GM12878 (cell line): ENCODE results near the gene CHD1. TPM values are rescaled to one million over a fixed set of nuclear protein-coding genes. Genes with fewer than 3 reads are reported as not detected.

Experiments used
- ATAC-seq: fragments of 200-7000 bp; cut with Tn5 transposase; 3 replicates; pipeline ENCODE4 v1.9.1; 2020; ENCODE audit warnings: mild to moderate bottlenecking, moderate library complexity
- BruUV-seq: library from RNA; stranded (reverse); fragments of 400-500 nt; replicated peaks from 2 replicates; lab custom pipeline; 2021; lab: Mats Ljungman, UMichigan
- CTCF ChIA-PET: fragments of 300-600 bp; sonication (Branson Sonifier 250); formaldehyde crosslinking; extraction: SDS; loops from one replicate; lab custom pipeline; 2021; ENCODE audit warnings: inconsistent platforms; lab: Yijun Ruan, JAX
- POLR2A ChIA-PET: fragments of 350-600 bp; formaldehyde crosslinking; extraction: SDS; loops from one replicate; lab custom pipeline; 2021; ENCODE audit warnings: inconsistent platforms; lab: Charles Lee
- RAD21 ChIA-PET: fragments of 300-600 bp; sonication (Branson Sonifier 250); formaldehyde crosslinking; loops from one replicate; lab custom pipeline; 2023; ENCODE audit warnings: antibody characterized with exemption; ENCODE audit not compliant: unreplicated experiment; lab: Charles Lee
- SMC1A ChIA-PET: fragments of 300-600 bp; sonication (Branson Sonifier 250); formaldehyde crosslinking; loops from one replicate; lab custom pipeline; 2023; ENCODE audit not compliant: unreplicated experiment, uncharacterized antibody; lab: Charles Lee
- DNase-seq: peaks from one replicate; pipeline ENCODE4 v3.0.0-alpha.2; 2011; ENCODE audit warnings: low read depth, low spot score
- FAIRE-seq: peaks from 3 replicates; lab custom pipeline; 2011; peaks lifted over from hg19 to GRCh38; lab: Jason Lieb, UNC
- H2AFZ ChIP-seq: 2 replicates; pipeline ENCODE4 v1.6.0; 2011; ENCODE audit warnings: low read depth, low read length, control low read depth; ENCODE audit not compliant: control insufficient read depth
- H3K27ac ChIP-seq: 2 replicates; pipeline ENCODE4 v1.5.1; 2011; ENCODE audit warnings: control low read depth; ENCODE audit not compliant: control insufficient read depth, insufficient read depth
- H3K27me3 ChIP-seq, 2 experiments: replicated peaks in 1 of 2; 2 replicates each; pipeline versions ENCODE4 v1.6.0 to v1.6.1; 2011; ENCODE audit warnings: low read length in 1 of 2; ENCODE audit not compliant: control insufficient read depth in 2 of 2, insufficient read depth in 2 of 2
- H3K36me3 ChIP-seq, 2 experiments: 2 replicates each; pipeline ENCODE4 v1.5.1; 2011; ENCODE audit warnings: low read length in 1 of 2; ENCODE audit not compliant: control insufficient read depth in 2 of 2, insufficient read depth in 2 of 2
- H3K4me1 ChIP-seq: 2 replicates; pipeline ENCODE4 v1.6.1; 2011; ENCODE audit warnings: mild to moderate bottlenecking, low read length, moderate library complexity, mixed read lengths; ENCODE audit not compliant: control insufficient read depth, insufficient read depth
- H3K4me2 ChIP-seq: 2 replicates; pipeline ENCODE4 v1.6.0; 2011; ENCODE audit warnings: control low read depth; ENCODE audit not compliant: control insufficient read depth, insufficient read depth
- H3K4me3 ChIP-seq: fragments of 200-600 bp; sonication (generic); 2 replicates; pipeline ENCODE4 v1.5.1; 2016
- H3K79me2 ChIP-seq: 2 replicates; pipeline ENCODE4 v1.6.0; 2011; ENCODE audit warnings: low read length; ENCODE audit not compliant: control insufficient read depth, insufficient read depth
- H3K9ac ChIP-seq: 2 replicates; pipeline ENCODE4 v1.8.0; 2011; ENCODE audit warnings: low read length, control low read depth, mixed read lengths; ENCODE audit not compliant: control insufficient read depth, insufficient read depth
- H3K9me3 ChIP-seq: replicated peaks from 3 replicates; pipeline ENCODE4 v1.5.1; 2011; ENCODE audit warnings: mild to moderate bottlenecking, low read length; ENCODE audit not compliant: control insufficient read depth, insufficient read depth
- H4K20me1 ChIP-seq: 2 replicates; pipeline ENCODE4 v1.6.0; 2011; ENCODE audit not compliant: control insufficient read depth, insufficient read depth
- CHD2 ChIP-seq: IDR thresholded peaks from 2 replicates; pipeline ENCODE4 v1.6.1; 2011; ENCODE audit warnings: low read depth, low read length, improper control_type of control experiment, borderline replicate concordance
- KDM1A ChIP-seq: fragments of 200-600 bp; sonication (generic); IDR thresholded peaks from 2 replicates; pipeline ENCODE4 v1.6.1; 2016; ENCODE audit warnings: borderline replicate concordance
- MXI1 ChIP-seq: fragments of 150-350 bp; IDR thresholded peaks from 2 replicates; pipeline ENCODE4 v1.6.1; 2011; ENCODE audit warnings: low read depth, mild to moderate bottlenecking, inconsistent platforms, low read length, improper control_type of control experiment
- NR2F1 ChIP-seq: fragments of 450-650 bp; conservative IDR thresholded peaks from 2 replicates; pipeline ENCODE4 v1.6.1; 2017; ENCODE audit warnings: mild to moderate bottlenecking
- PAX5 ChIP-seq: IDR thresholded peaks from 2 replicates; pipeline ENCODE4 v1.6.1; 2011; ENCODE audit warnings: low read depth, low read length, borderline replicate concordance
- POLR2AphosphoS5 ChIP-seq: IDR thresholded peaks from 2 replicates; pipeline ENCODE4 v1.6.1; 2011; ENCODE audit warnings: mild to moderate bottlenecking, low read length, inconsistent platforms
- RUNX3 ChIP-seq: IDR thresholded peaks from 2 replicates; pipeline ENCODE4 v1.6.1; 2012; ENCODE audit warnings: low read length, inconsistent platforms
- SUPT20H ChIP-seq: IDR thresholded peaks from 2 replicates; pipeline ENCODE4 v1.6.1; 2011; ENCODE audit warnings: low read depth, mild to moderate bottlenecking, low read length, moderate library complexity, borderline replicate concordance; ENCODE audit not compliant: control insufficient read depth
- TCF3 ChIP-seq: IDR thresholded peaks from 2 replicates; pipeline ENCODE4 v1.6.1; 2012; ENCODE audit warnings: low read depth, mild to moderate bottlenecking, low read length, borderline replicate concordance; ENCODE audit not compliant: insufficient read depth
- TCF7 ChIP-seq: IDR thresholded peaks from 2 replicates; pipeline ENCODE4 v1.6.1; 2014; ENCODE audit warnings: antibody characterized with exemption, borderline replicate concordance
- WRNIP1 ChIP-seq: IDR thresholded peaks from 2 replicates; pipeline ENCODE4 v1.6.1; 2011; ENCODE audit warnings: low read depth, low read length, improper control_type of control experiment, borderline replicate concordance
- WGBS: methylation state at CpG from one replicate; pipeline ENCODE4 v1.1.6; 2016; ENCODE audit warnings: low lambda C conversion rate; ENCODE audit not compliant: insufficient replicate concordance, insufficient coverage; ENCODE audit errors: missing lambda C conversion rate; 5-methylcytosine and 5-hydroxymethylcytosine counted together
- in situ Hi-C: fragments of 300-500 bp; cut with MboI; formaldehyde crosslinking; loops from 9 replicates; pipeline ENCODE4 v1.14.3; 2018; ENCODE audit warnings: mixed read lengths
- intact Hi-C: fragments of 100-400 bp; cut with micrococcal nuclease; formaldehyde crosslinking; loops from one replicate; pipeline ENCODE4 v1.14.2; 2022; ENCODE audit not compliant: unreplicated experiment
- polyA plus RNA-seq, 11 experiments: library from polyadenylated mRNA; depleted of rRNA in 4 of 11; unstranded in 6 of 11; stranded (reverse) in 5 of 11; fragments of >200 nt; fragmentation: Nextera tagmentation in 4 of 11; fragmentation: Illumina TruSeq in 1 of 11; extraction: Ambion mirVana in 4 of 11; extraction: Trizol in 1 of 11; gene quantifications; 1 replicate in 1 of 11; 2 replicates in 10 of 11; pipeline versions ENCODE4 v1.2.1 to v1.2.3, GENCODE V29; 2011 to 2016; ENCODE audit warnings: inconsistent platforms in 2 of 11, missing spikeins in 2 of 11, low read depth in 1 of 11
- total RNA-seq, 4 experiments: library from RNA; depleted of rRNA in 3 of 4; stranded (reverse); fragments of >200 nt in 3 of 4; fragmentation: Illumina TruSeq in 1 of 4; extraction: Trizol in 1 of 4; gene quantifications; 2 replicates each; pipeline versions ENCODE4 v1.2.1 to v1.2.3, GENCODE V29; 2013 to 2021

The CHD1 gene
- total and polyA plus RNA-seq, 10 of the 15 experiments (the other 5 are each of a cell fraction or from before 2014, with no cell fraction given), result 25.5 to 158 (median 50.5) TPM

DNA sequence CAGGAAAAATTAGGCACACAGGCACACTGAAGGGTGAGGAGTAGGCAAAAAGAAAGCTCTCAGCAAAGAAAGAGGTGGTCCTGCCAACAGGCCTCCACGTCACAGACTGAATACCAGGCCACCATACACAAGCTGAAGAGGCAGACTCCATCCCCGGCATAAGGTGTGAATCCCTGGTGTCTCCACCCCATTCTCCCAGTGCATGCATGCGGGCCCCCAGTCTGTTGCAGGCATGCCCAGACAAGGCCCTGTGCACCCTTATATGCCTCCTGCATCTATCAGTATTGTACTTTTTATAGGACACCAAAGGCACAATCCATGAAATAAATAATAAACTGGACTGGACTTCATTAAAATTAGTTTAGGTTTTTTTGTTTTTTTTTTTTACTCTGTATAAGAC lies 82.3 kb downstream of the CHD1 start:
- FAIRE-seq (no peak), DNase-seq (no peak), ATAC-seq (no peak)
- RAD21 ChIA-PET, result no interaction called here
- Histone ChIP-seq H3K27me3 (no peaks in the 10 kb centered on the region), H3K4me3 (no peak overlapping the region), H3K36me3 (no peaks in the 10 kb centered on the region), H2AFZ (no peak overlapping the region), H3K9ac (no peak overlapping the region), H3K4me2 (no peak overlapping the region), H3K79me2 (no peaks in the 10 kb centered on the region), H3K4me1 (no peaks in the 10 kb centered on the region), H4K20me1 (no peaks in the 10 kb centered on the region), H3K9me3 (peaks cover 5% of the 10 kb centered on the region; the same call in 1 of the 3 replicates), H3K27ac (no peak overlapping the region)
- POLR2A ChIA-PET, result no interaction called here
- SMC1A ChIA-PET, result no interaction called here
- TF ChIP-seq RUNX3, result no peak
- no peak for TF ChIP-seq MXI1
- no peak for TF ChIP-seq CHD2
- no peak for TF ChIP-seq PAX5
- no peak for TF ChIP-seq POLR2AphosphoS5
- no peak for TF ChIP-seq WRNIP1
- TF ChIP-seq TCF3, result no peak
- TF ChIP-seq SUPT20H, result no peak
- no peak for TF ChIP-seq NR2F1
- no peak for TF ChIP-seq TCF7
- TF ChIP-seq KDM1A, result no peak
- BruUV-seq, result TSS peak; percentile 47
- intact Hi-C loops (no loop called here), in situ Hi-C loops (no loop called here)
- 67% methylated on average over 3 of the region's 3 CpGs for WGBS
- CTCF ChIA-PET, result no interaction called here
